Hippocampal formation (tissue), 2 donors: ENCODE data around the gene IQSEC2.

ENCODE experiments used
- DNase-seq, 2 donors: peaks; one replicate each; lab custom pipeline; 2025; lab: John Stamatoyannopoulos, UW

The IQSEC2 gene

GRCh38 chrX:53268173-53268572 lies 13.2 kb downstream of the IQSEC2 start:
- DNase-seq = no peak

- no peak for DNase-seq
These were observed 14.5 kb downstream of the IQSEC2 start for GRCh38 chrX:53266914-53267313.

- no peak for DNase-seq
These were observed 15.4 kb downstream of the IQSEC2 start for GRCh38 chrX:53265771-53266574.

- no peak for DNase-seq
These were observed 17.7 kb downstream of the IQSEC2 start for GRCh38 chrX:53263597-53264094.

GRCh38 chrX:53262918-53263394 lies 18.4 kb downstream of the IQSEC2 start:
- no peak for DNase-seq

GRCh38 chrX:53262189-53262917 lies 19.0 kb downstream of the IQSEC2 start:
- no peak for DNase-seq

GRCh38 chrX:53261355-53261972 lies 19.9 kb downstream of the IQSEC2 start:
- peak in 1 of 2 donors; percentile 28 for DNase-seq

- no peak for DNase-seq
These were observed 20.5 kb downstream of the IQSEC2 start for GRCh38 chrX:53260836-53261235.

- no peak for DNase-seq
These were observed 23.5 kb downstream of the IQSEC2 start for GRCh38 chrX:53257670-53258423.

GRCh38 chrX:53257166-53257565 lies 24.2 kb downstream of the IQSEC2 start:
- no peak for DNase-seq

- DNase-seq = no peak
These were observed 24.8 kb downstream of the IQSEC2 start for GRCh38 chrX:53256446-53257041.

- no peak for DNase-seq
These were observed 25.6 kb downstream of the IQSEC2 start for GRCh38 chrX:53255738-53256191.

GRCh38 chrX:53254570-53255461 lies 26.6 kb downstream of the IQSEC2 start:
- DNase-seq = no peak

- DNase-seq = no peak
These were observed 27.9 kb downstream of the IQSEC2 start for GRCh38 chrX:53253293-53254020.

- DNase-seq = no peak
These were observed 30.1 kb downstream of the IQSEC2 start for GRCh38 chrX:53251307-53251706.

- DNase-seq = no peak
These were observed 30.8 kb downstream of the IQSEC2 start for GRCh38 chrX:53250556-53250955.

- no peak for DNase-seq
These were observed 31.9 kb downstream of the IQSEC2 start for GRCh38 chrX:53249408-53250042.

- DNase-seq = no peak
These were observed 33.5 kb downstream of the IQSEC2 start for GRCh38 chrX:53247928-53248327.

GRCh38 chrX:53246231-53246630 lies 35.2 kb downstream of the IQSEC2 start:
- DNase-seq = no peak
